Lung microvascular endothelial cell (primary cell): ENCODE measurements around the gene HPCAL4. TPM values are rescaled to one million over a fixed set of nuclear protein-coding genes. Genes with fewer than 3 reads are reported as not detected.

ENCODE experiments used
- DNase-seq, 2 donors: peaks; one replicate each; pipeline versions ENCODE4 v3.0.0 to v3.0.0-alpha.2; 2010; ENCODE audit warnings: low read depth in 2 of 2
- total RNA-seq: library from RNA; depleted of rRNA; stranded (reverse); fragments of >200 nt; gene quantifications from 2 replicates; pipeline ENCODE4 v1.2.1, GENCODE V29; 2014

Gene HPCAL4
- total RNA-seq, 1 donor from 2014 or later: not detected

- peak in 1 of 2 donors; percentile 15 for DNase-seq
Observed at GRCh38 chr1:39701049-39701439, 9.8 kb upstream of the HPCAL4 start.

- no peak for DNase-seq
Observed at GRCh38 chr1:39700348-39700747, 9.1 kb upstream of the HPCAL4 start.

- DNase-seq: no peak
Observed at GRCh38 chr1:39699419-39699818, 8.2 kb upstream of the HPCAL4 start.

GRCh38 chr1:39698568-39698967, 7.3 kb upstream of the HPCAL4 start:
- no peak for DNase-seq

GRCh38 chr1:39696448-39696847, 5.2 kb upstream of the HPCAL4 start:
- no peak for DNase-seq

- peak in 1 of 2 donors; percentile 26 for DNase-seq
Observed at GRCh38 chr1:39695016-39695415, 3.8 kb upstream of the HPCAL4 start.

- no peak for DNase-seq
Observed at GRCh38 chr1:39694026-39694425, 2.8 kb upstream of the HPCAL4 start.

- no peak for DNase-seq
Observed at GRCh38 chr1:39692152-39693074, 1.2 kb upstream of the HPCAL4 start.

GRCh38 chr1:39690794-39691382, 345 bp downstream of the HPCAL4 start:
- DNase-seq: no peak

- no peak for DNase-seq
Observed at GRCh38 chr1:39690225-39690624, 1.0 kb downstream of the HPCAL4 start.

- no peak for DNase-seq
Observed at GRCh38 chr1:39689635-39690034, 1.6 kb downstream of the HPCAL4 start.

- no peak for DNase-seq
Observed at GRCh38 chr1:39689214-39689613, 2.0 kb downstream of the HPCAL4 start.

- no peak for DNase-seq
Observed at GRCh38 chr1:39688706-39689105, 2.5 kb downstream of the HPCAL4 start.

GRCh38 chr1:39687243-39687642, 4.0 kb downstream of the HPCAL4 start:
- no peak for DNase-seq

- no peak for DNase-seq
Observed at GRCh38 chr1:39685071-39685470, 6.2 kb downstream of the HPCAL4 start.

GRCh38 chr1:39684313-39684664, 6.9 kb downstream of the HPCAL4 start:
- DNase-seq: no peak

GRCh38 chr1:39683591-39684312, 7.5 kb downstream of the HPCAL4 start:
- DNase-seq: no peak

- no peak for DNase-seq
Observed at GRCh38 chr1:39681999-39682398, 9.2 kb downstream of the HPCAL4 start.

- no peak for DNase-seq
Observed at GRCh38 chr1:39681294-39681693, 9.9 kb downstream of the HPCAL4 start.

GRCh38 chr1:39680751-39681150, 10.5 kb downstream of the HPCAL4 start:
- no peak for DNase-seq

GRCh38 chr1:39679821-39680220, 11.4 kb downstream of the HPCAL4 start:
- no peak for DNase-seq

- no peak for DNase-seq
Observed at GRCh38 chr1:39678889-39679288, 12.3 kb downstream of the HPCAL4 start.
